Fibroblast of peridontal ligament (primary cell): Measurements from ENCODE around the gene GJA5.

Source experiments
- DNase-seq: peaks from one replicate; pipeline ENCODE4 v3.0.0-alpha.2; 2010; ENCODE audit errors: extremely low read depth

Gene GJA5

DNA sequence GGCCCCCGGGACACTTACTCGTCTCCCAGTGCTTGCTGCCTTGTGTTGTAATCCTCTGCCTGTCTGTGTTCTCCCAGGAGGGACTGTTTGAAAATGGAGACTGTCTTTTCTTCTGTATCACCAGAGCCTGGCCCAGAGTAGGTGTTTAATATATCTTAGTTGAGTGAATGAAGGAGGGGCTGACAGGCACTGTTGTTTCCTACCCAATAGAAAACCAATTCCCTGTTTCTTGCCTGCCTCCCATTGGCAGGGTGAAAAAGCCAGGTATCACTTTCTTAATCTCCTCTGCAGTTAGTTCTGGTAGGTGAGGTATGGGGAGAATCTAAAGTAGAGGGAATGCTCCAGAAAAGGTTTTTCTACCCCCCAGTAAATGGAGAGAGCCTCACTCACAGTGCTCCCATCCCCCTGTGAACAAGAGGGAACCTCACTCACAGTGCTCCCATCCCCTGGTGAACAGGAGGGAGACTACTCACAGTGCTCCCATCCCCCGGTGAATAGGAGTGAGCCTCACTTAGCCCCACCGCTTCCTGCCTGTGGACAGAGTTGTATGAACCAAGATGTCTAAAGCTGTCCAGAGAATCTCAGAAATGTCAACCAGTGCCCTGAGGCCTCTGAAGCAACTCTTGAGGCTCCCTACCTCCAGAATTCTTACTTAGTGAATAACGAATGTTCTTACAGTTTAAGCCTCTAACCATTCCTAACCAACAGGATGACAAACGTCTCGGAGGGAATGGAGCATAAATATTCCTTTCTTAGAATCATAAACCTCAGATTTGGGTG, at the start of gene GJA5:
TSS of gene GJA5 (minus strand) at position 122 of the 780 bp plus-strand sequence. CDS start 1,364 bp downstream, outside the sequence.
- DNase-seq, result no peak

DNA sequence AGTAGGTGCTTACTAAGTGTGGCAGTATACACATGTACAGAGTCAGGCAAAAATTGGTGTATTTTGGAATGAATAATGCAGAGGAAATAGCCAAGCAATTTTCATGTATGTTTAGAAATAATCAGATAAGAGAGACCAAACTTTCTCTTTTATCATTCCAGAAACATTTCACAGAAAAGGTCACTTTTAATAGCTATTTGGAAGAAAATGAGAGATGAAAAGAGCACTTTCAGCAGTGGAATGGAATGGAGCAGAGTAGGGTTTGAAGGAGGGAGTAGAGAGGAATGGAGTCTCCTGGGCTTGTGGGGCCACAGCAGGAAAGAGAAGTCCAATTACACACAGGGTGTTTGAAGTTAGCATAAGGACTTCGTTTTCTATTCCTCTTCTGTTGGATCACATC, 48.8 kb upstream of the GJA5 start:
- no peak for DNase-seq

DNA sequence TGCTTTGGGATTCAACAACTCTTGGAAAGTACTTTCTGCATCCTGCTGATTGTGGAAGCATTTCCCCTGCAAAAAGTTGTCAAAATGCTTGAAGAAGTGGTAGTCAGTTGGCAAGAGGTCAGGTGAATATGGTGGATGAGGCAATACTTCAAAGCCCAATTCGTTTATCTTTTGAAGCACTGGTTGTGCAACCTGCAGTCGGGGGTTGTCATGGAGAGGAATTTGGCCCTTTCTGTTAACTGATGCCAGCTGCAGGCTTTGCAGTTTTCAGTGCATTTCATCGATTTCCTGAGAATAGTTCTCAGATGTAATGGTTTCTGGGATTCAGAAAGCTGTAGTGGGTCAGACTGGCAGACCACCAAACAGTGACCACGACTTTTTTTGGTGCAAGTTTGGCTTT, 47.6 kb upstream of the GJA5 start:
- DNase-seq, result peak; percentile 2

DNA sequence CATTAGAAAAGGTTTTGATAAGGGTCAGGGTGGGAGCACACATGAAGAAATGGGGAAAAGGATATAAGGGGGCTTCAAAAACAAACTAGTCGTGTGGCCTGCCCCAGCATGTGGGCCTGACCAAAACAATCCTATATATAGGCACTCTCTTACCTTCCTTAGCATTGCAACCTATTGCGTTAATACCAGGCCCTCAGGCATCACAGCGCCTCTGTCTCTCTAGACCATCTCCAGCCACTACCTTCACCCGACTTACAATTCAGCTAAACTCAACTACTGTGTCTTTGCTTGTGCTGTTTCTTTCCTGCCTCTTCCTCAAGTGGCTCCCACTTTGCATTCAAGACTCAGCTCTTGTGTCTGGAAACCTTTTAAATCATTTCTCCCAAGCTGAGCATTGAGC, 47.0 kb upstream of the GJA5 start:
- DNase-seq, result no peak

DNA sequence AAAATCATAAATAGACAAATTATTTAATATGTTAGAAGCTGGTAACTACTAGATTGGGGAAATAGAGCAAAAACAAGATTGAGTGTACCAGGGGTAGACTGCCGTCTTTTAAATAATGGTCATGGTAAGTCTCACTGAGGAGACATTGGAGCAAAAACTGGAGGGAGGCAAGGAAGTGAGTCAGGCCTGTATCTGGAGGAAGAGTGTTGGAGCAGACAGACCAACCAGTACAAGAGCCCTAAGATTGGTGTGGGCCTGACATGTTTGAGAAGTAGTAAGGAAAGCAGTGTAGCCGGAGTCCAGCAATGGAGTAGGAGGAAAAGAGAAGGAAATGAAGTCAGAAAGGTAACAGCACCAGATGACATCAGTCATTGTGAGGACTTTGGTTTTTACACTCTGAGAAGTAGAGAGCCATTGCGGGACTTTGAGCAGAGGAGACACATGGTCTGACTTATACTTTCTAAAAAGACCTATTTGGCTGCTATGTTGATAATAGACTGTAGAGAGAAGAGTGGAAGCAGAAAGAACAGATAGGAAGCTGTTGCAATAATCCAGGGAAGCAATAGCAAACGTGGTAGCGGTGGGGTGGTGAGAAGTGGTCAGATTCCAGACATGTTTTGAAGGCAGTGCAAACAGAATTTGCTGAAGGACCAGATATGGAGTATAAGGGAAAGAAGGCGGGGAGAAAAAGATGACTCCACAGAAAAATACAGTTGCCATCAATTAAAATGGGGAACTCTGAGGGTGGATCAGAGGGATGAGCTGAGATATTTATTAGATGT, 44.7 kb upstream of the GJA5 start:
- DNase-seq, result no peak

DNA sequence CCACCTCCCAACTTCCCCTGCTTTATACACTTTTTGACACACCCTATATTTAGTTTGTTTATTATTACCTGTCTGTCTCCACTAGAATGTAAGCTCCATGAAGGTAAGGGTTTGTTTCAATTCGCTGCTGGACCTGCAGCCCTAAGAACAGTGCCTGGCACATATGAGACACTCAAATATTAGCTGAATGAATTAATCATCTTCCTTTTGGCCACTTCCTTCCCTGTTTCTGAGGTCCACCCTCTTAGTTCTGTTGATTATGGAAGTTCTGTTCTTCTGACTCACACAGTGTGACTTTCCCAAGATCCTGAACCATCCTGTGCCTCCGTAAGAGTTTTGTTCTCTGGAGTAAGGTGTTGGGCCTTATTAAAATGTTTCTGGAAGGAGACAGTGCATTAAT, 40.4 kb upstream of the GJA5 start:
- DNase-seq, result no peak

DNA sequence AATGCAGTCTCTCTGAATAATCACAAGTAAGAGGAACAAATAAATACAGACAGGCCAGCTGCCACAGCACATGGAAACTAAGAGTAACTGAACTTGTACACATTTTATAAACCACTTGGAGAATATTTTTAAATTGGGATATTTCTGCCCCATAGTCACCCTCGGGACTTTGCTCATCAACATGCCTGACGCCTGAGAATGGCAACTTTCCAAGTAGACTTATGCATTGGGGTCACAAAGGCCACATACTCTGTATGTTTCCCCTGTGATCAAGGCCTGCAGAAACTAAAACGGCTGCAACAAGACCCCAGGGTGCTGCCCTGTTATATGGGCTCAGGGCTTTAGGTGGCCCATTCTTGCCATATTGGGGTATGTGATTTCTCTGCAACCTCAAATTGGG, 38.3 kb upstream of the GJA5 start:
- DNase-seq, result no peak

DNA sequence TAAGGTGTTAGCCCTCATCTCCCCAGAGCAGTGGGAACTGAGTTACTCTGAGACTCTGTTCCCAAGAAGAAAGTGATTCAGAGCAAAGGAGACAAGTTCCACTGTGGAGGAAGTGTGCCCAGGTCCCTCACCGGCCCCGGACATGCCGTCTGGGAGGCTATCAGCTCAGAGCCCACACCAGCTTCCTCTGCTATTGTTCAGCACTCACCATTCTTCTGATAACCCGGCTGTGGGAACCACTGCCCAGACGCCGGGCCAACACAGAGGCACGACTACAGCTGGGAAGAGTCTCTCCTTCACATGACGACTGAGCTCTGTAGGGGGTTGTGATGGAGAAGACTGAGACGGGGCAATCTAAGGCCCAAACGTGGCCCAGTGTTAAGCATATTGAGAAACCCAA, 34.2 kb upstream of the GJA5 start:
- DNase-seq, result no peak

DNA sequence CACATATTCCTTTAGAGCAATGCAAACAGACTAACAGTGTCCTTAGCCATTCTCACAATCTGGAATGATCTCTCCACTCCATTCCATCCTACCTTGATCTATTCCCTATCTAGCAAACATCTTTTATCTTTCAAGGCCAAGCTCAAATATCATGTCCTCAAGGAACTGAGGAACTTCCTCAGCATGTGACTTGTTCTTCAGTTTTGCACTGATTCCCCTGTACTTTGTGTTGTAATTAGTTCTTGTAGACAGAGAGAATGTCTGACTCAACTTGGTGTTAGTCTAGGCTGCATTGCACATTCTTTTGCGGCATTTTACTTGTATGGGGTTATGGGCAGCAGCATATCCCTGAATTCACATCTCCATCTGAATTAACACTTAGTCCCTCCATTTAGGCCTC, 31.5 kb upstream of the GJA5 start:
- no peak for DNase-seq

DNA sequence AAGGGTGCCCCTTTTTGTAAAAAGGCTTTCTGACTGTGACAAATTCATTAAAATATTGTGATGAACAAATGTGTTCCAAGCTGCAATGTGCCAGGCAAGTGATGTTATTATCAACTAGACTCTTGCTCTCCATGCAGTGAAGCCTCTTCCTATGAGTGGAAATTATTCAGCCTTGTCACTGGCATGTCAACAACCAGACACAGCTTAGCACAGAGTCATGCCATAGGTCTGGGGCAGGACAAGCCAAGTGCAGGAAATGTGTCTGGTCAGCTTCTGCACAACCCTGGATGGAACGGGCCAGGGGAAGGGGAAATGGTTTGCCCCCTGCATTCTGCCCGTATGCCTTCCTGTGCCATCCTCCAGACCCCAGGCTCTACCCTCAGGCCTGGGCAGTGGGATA, 27.4 kb upstream of the GJA5 start:
- no peak for DNase-seq

DNA sequence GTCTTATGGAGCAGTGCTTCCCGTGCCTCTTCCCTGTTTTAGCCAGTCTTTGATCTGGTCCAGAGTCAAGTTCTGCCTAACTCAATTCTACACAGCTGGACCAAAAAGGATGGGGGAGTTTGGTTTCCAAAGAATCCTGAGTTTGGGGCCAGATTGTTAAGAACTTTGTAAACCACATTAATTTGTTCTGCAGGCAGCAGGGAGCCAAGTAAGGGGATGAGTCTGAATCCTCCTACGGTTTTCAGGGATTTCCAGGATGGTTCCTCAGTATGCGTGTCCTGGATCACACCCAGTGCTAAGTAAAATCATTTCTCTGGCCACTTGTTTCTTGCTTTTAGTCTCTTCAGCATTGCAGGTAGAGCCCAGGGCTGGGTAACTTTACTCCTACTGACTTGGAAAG, 26.1 kb upstream of the GJA5 start:
- no peak for DNase-seq

DNA sequence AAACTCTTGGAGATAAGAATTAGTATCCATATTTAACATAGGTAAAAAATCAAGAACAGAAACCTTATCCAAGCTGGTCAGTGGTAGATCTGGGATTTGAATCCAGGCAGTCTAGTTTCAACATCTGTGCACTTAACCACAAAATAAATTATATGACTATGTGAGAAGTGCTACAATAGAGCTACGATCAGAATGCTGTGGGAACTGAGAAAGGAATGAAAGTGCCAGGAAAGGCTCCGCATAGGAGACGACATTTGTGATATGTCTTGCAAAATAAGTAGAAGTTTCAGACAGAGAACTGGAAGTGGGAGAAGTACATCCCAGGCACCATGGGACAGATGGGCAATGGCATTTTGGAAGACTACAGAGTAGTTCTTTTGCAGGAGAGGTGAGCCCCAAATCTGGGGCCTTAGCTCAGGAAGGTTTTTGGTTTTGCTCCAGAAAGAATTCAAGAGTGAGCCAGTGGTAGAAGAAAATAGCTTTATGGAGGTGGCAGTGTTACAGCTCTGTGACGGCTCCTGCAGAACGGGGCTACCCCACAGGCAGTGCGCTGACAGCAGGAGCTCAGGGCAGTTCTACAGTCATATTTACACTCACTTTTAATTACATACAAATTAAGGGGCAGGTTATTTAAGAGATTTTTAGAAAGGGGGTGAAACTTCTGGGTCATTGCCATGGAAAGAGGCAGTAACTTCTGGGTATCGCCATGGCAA, 25.5 kb upstream of the GJA5 start:
- no peak for DNase-seq

DNA sequence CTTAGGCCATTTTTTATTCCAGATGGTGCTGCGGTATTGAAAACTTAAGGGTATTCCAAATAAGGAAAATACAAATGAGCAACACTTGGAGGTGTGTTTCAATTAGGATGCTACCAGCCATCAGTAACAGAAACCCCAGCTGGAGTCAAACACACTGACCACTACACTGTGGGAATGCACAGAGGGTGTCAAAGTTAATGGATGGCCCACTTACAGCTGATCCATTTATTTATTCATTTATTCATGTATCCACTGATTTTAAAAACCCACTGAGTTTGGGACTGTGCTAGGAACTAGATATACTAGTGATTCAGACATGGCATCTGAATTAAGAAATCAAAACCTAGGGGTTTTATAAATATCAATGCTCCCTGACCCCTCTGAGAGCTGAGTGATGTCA, 24.5 kb upstream of the GJA5 start:
- no peak for DNase-seq

DNA sequence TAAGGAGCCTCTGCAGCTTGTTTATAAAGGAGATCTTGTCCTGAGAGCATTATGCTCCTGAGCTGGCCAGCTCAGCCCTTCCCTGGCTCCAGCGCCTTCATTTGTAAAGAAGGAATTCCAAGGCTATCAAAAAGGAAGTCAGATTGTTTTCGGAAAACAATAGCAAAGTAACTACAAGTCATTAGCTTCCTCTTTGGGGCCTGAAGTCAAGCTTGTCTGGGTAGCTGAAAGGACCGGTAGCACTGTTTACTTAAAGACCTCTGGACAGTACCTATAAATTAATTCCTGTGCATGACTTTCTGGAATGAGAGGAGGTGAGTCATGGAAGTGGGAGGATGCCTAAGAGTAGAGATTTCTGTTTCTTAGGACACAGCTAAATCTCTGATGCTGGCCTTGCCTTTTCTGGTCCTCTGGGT, 20.7 kb upstream of the GJA5 start:
- DNase-seq, result no peak

DNA sequence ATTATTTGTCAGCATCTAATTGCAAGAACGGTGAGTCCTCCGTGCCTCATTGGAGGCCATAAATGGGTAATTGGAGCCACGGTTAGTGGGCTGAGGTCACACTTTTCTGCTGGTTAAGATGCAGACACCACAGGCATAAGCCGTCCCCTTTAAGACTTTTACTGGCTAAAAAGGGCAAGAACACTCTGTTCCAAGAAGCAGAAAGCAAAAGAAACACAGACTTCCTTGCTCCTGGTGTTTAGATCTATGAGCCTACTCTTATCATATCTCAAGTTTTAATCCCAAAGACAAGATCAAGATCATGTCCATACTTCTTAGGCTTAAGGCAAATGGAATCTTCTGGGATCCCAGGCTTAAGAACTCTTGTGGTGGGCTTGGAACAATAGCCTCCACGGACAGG, 17.3 kb upstream of the GJA5 start:
- no peak for DNase-seq

DNA sequence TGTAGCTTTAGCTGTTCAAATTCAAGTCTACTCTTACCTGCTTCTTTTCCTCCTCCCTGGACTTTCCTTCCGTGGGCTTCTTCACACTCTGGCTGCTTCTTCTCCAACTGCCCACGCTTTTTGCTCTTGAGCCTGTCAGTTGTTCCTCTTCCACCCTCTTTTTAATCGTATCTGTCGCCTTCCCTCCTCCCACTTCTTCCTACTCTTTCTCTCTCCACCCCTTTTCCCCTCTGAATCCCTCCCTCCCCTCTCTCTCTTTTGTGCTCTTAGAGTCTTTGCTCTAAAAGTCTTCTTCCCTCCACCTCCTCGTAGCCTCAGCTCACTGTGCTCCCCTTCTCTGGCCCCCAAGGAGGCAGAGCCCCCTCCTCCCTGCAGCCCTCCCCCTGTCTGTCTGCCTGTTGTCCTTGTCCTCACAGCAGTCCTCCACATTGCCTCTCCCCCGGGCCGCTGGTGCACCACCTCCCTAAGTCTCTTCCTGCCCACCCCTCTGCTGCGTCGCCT, 12.9 kb upstream of the GJA5 start:
- no peak for DNase-seq

DNA sequence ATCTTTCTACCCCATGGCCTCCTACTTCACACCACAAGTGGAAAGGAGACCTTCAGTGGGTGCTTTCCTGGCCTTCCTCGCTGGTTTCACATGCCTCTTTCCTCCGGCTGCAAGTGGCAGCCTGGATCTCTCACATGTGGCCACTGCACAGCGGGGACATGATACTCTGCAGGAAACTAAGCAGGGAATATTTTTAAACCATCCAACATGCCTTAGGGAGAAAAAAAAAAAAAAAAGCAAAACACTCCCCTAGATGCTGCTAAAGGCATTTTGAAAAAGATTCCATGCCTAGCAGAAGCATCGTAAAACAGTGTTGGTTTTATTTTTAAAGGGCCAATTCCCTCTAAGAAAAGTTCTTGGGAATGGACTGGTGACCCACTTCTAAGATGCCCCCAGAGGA, 12.2 kb upstream of the GJA5 start:
- no peak for DNase-seq

DNA sequence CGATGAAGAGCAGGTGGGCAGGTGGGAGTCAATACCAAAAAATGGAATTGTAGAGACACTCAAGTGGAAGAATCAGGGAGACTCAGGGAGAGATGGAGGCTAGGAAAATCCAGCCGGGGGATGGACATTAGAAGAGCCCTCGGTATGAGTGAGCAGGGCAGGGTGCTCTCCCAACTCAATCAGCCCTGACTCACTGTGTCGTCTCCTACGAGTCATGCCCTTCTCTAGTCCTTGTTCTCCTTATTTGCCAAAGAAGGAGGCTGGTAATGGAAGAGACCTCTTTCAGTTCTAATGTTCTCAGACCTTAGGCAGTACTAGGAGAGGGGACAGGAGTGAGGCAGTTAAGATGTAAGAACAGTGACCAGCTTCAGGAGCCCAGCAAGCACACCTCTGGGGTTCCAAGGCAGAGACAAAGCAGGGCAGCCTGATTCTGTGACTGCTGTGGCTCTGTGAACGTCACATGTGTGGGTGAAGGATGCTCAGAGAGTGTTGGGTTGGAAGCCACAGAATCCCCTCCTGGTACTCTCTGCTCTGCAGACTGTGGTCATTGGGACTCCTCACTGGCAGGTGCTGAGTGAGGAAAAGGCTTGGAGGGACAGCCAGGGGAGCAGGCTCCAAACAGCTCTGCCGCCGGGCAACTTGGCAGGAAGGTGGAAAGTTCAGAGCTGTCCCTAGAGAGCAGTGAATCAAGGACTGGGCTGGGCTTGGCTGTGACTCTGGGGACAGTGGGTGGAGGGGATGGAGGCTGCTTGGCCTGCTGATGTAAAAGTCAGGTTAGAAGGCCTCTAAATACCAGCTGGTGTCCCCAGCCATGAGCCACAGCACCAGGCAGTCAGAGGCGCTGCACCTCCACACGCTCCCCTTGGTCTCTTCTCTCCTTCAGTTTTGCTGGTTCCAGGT, 11.1 kb upstream of the GJA5 start:
- DNase-seq, result peak; percentile 2

DNA sequence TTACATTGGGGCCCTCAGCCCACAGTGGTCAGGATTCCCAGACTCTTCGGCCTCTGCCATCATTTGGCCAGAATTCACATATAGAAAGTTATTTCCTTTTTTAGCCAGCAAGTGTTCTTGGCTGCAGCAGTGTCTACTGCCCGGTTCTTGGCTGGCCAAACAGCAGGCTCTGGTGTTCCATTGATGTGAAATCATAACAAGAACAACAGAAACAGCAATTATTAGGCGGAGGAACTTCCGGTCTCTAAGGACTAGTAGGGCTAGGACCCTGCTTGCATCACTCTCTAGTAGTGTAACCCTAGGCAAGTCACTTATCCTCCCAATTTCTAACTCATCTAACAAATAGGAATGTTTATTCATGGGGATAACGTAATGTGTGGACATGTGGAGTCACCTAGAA, 8.7 kb upstream of the GJA5 start:
- no peak for DNase-seq

DNA sequence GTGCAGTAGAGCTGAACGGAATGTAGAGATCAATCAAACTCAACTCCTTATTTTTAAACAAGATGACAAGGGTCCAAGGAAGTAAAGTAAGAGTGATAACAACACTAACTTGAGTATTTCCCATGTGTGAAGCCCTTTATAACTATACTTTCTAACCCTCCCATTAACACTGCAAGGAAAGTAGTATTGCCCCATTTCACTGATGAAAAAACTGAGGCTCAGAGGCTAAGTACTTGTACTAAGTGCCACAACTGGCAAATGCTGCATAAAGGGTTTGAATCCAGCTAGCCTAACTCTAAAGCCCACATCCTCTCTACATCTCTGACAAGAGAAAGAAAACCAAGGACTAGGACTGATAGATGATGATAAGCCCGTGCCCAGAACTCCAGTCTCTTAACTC, 8.2 kb upstream of the GJA5 start:
- DNase-seq, result no peak

DNA sequence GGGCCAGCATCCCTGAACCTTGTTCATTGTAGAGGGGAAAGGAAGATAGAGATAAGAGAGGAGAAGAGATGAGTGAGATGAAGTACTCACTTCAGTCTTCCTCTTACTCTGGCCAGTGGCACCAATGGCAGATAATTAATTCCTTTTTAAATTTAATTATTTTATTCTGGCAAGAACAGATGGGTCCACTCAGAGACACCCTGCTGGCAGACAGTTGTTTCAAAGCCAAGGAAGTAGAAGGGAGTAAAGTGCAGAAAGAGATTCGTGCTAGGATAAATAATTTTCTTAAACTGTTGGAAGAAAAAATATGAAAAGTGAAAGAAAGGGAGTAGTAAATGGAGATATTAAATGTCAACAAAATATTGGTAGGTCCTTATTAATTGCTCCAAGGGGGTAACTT, 7.7 kb upstream of the GJA5 start:
- DNase-seq, result no peak
